IMR-90 (cell line): Measurements from ENCODE around the gene AQP12B.

Experiments used
- BHLHE40 ChIP-seq: fragments of 150-350 bp; IDR thresholded peaks from 2 replicates; pipeline ENCODE4 v1.6.1; 2016; ENCODE audit warnings: mild to moderate bottlenecking, low read depth, low read length
- CEBPB ChIP-seq: IDR thresholded peaks from 2 replicates; pipeline ENCODE4 v1.6.1; 2012; ENCODE audit warnings: low read depth, low read length, improper control_type of control experiment
- CHD1 ChIP-seq: IDR thresholded peaks from 2 replicates; pipeline ENCODE4 v1.6.1; 2012; ENCODE audit warnings: low read depth, low read length, improper control_type of control experiment
- MAFK ChIP-seq: IDR thresholded peaks from 2 replicates; pipeline ENCODE4 v1.6.1; 2012; ENCODE audit warnings: low read depth, low read length, improper control_type of control experiment
- MAZ ChIP-seq: IDR thresholded peaks from 2 replicates; pipeline ENCODE4 v1.6.1; 2012; ENCODE audit warnings: low read depth, mild to moderate bottlenecking, low read length, improper control_type of control experiment, moderate library complexity, borderline replicate concordance
- POLR2A ChIP-seq: IDR thresholded peaks from 2 replicates; pipeline ENCODE4 v1.6.1; 2012; ENCODE audit warnings: mild to moderate bottlenecking, low read depth, low read length
- RAD21 ChIP-seq: IDR thresholded peaks from 2 replicates; pipeline ENCODE4 v1.6.1; 2012; ENCODE audit warnings: low read length, improper control_type of control experiment
- RCOR1 ChIP-seq: IDR thresholded peaks from 2 replicates; pipeline ENCODE4 v1.6.1; 2012; ENCODE audit warnings: mild to moderate bottlenecking, low read length, improper control_type of control experiment; ENCODE audit not compliant: insufficient replicate concordance
- RFX5 ChIP-seq: IDR thresholded peaks from 2 replicates; pipeline ENCODE4 v1.8.0; 2012; ENCODE audit warnings: low read depth, mild to moderate bottlenecking, low read length, moderate library complexity
- TF ChIP-seq, protein P1 (sequence below): conservative IDR thresholded peaks from 2 replicates; pipeline ENCODE4 v1.5.1; 2012; ENCODE audit warnings: mild to moderate bottlenecking, low read depth, low read length, improper control_type of control experiment
- TF ChIP-seq, protein P2 (sequence below): fragments of 150-350 bp; IDR thresholded peaks from 2 replicates; pipeline ENCODE4 v1.6.1; 2016; ENCODE audit warnings: low read depth, mild to moderate bottlenecking, low read length, moderate library complexity, borderline replicate concordance
- TF ChIP-seq, protein P3 (sequence below): fragments of 150-350 bp; IDR thresholded peaks from 2 replicates; pipeline ENCODE4 v1.6.1; 2017; ENCODE audit warnings: mild to moderate bottlenecking, antibody characterized with exemption, low read length, low read depth

DNA sequence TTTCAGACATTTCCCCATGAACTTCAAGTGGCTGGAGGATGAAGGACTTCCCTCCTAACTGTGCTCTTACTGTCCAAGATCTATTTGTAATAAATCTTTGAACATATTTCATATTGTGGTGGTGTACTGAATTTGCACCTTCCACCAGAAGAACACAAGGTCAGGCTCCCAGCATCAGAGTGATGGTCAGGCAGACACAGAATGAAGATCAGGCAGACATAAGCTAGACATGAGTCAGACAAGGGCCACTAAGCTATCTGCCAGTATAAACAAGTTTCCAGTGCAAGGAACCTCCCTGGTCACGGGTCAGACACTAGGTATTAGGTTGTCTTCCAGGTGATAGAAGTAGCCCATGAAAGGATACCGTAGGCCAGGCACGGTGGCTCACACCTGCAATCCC is 20.0 kb downstream of the AQP12B start:
- TF ChIP-seq CEBPB = no peak
- no peak for TF ChIP-seq RAD21
- TF ChIP-seq, protein P1, sequence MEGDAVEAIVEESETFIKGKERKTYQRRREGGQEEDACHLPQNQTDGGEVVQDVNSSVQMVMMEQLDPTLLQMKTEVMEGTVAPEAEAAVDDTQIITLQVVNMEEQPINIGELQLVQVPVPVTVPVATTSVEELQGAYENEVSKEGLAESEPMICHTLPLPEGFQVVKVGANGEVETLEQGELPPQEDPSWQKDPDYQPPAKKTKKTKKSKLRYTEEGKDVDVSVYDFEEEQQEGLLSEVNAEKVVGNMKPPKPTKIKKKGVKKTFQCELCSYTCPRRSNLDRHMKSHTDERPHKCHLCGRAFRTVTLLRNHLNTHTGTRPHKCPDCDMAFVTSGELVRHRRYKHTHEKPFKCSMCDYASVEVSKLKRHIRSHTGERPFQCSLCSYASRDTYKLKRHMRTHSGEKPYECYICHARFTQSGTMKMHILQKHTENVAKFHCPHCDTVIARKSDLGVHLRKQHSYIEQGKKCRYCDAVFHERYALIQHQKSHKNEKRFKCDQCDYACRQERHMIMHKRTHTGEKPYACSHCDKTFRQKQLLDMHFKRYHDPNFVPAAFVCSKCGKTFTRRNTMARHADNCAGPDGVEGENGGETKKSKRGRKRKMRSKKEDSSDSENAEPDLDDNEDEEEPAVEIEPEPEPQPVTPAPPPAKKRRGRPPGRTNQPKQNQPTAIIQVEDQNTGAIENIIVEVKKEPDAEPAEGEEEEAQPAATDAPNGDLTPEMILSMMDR = no peak
- TF ChIP-seq POLR2A = no peak
- no peak for TF ChIP-seq RCOR1
- TF ChIP-seq, protein P2, sequence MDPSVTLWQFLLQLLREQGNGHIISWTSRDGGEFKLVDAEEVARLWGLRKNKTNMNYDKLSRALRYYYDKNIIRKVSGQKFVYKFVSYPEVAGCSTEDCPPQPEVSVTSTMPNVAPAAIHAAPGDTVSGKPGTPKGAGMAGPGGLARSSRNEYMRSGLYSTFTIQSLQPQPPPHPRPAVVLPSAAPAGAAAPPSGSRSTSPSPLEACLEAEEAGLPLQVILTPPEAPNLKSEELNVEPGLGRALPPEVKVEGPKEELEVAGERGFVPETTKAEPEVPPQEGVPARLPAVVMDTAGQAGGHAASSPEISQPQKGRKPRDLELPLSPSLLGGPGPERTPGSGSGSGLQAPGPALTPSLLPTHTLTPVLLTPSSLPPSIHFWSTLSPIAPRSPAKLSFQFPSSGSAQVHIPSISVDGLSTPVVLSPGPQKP = no peak
- no peak for TF ChIP-seq BHLHE40
- TF ChIP-seq RFX5 = no peak
- TF ChIP-seq, protein P3, sequence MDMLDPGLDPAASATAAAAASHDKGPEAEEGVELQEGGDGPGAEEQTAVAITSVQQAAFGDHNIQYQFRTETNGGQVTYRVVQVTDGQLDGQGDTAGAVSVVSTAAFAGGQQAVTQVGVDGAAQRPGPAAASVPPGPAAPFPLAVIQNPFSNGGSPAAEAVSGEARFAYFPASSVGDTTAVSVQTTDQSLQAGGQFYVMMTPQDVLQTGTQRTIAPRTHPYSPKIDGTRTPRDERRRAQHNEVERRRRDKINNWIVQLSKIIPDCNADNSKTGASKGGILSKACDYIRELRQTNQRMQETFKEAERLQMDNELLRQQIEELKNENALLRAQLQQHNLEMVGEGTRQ = no peak
- no peak for TF ChIP-seq MAFK
- no peak for TF ChIP-seq MAZ
- TF ChIP-seq CHD1 = no peak
